Measurements from ENCODE around the gene LNX2. TPM values are rescaled to one million over a fixed set of nuclear protein-coding genes. Genes with fewer than 3 reads are reported as not detected.

The LNX2 gene
- total RNA-seq, 6 experiments from 2014 or later: 9.5 to 28.3 (median 19.6) TPM

DNA sequence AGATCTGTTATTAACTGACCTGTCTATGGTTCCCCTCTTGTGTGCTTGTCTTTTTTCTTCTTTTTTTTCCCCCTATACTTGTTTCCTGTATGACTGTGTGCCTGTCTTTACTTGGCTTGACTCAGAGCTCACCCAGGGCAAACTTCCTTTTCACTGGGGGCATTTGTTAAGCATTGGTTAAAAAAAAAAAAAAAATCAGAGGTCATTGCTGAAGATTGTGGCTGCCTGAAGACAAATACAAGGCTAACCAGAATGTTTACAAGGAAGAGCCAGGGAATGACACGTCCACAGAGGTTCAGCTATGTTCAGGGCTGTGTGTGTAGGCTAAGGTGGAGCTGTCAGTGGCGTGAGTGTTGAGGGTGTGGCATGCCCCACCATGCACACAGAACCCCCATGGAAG is 47.1 kb downstream of the LNX2 start:
- no peak for DNase-seq
- Histone ChIP-seq H3K9me3 (no peaks in the 10 kb centered on the region), H3K36me3 (peaks cover 0 to 11% (median 4%) of the 10 kb centered on the region in 4 donors), H3K4me3 (no peak overlapping the region), H3K4me1 (no peaks in the 10 kb centered on the region), H3K27me3 (no peaks in the 10 kb centered on the region), H3K27ac (no peak overlapping the region)
- WGBS (ENCODE audit: insufficient coverage, low coverage, low lambda C conversion rate, missing lambda C conversion rate): 71% methylated on average over 2 of the region's 2 CpGs
- TF ChIP-seq CTCF (IDR thresholded peaks at IDR 0.05) (no peak), POLR2A (IDR thresholded peaks at IDR 0.05) (no peak)
- peak in 2 of 4 donors; percentile 45 to 49 for ATAC-seq
- intact Hi-C loops (cut with DNase I): no loop called here

DNA sequence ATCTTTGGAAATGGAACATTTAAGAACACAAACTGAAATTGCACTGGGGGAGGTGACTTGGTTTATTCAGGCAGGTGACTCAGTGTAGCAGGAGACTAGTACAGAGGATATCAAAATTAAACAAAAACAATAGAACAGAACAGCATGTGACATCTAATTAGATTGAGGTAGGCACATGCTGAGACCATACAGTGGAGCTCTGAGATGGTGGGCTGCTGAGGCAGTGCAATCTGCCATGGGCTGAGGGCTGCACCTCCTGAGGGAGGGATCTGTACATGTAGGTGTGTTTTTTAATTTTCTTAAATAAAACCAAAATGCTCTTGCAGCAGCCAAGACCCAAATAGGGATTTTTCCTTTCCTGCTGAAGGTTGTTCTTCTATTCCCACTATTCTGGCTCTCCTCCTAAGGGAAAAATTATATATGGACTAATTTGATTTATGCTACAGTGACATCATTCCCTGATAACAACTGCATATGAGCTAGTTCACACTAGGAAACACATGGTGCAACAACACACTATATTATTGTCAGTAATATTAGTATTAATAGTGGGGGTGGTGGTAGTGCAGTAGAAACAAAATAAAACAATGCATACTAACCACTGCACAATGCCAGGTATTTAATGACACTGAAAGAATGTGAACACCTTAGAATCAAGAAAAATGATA is 48.0 kb downstream of the LNX2 start:
- intact Hi-C loops (cut with DNase I): no loop called here
- Histone ChIP-seq H3K4me1 (no peaks in the 10 kb centered on the region), H3K36me3 (peaks cover 0 to 17% (median 7%) of the 10 kb centered on the region in 4 donors), H3K27ac (no peak overlapping the region), H3K4me3 (no peak overlapping the region), H3K27me3 (no peaks in the 10 kb centered on the region), H3K9me3 (no peaks in the 10 kb centered on the region)
- DNase-seq: no peak
- TF ChIP-seq POLR2A (IDR thresholded peaks at IDR 0.05) (no peak), CTCF (IDR thresholded peaks at IDR 0.05) (no peak)
- ATAC-seq: no peak

DNA sequence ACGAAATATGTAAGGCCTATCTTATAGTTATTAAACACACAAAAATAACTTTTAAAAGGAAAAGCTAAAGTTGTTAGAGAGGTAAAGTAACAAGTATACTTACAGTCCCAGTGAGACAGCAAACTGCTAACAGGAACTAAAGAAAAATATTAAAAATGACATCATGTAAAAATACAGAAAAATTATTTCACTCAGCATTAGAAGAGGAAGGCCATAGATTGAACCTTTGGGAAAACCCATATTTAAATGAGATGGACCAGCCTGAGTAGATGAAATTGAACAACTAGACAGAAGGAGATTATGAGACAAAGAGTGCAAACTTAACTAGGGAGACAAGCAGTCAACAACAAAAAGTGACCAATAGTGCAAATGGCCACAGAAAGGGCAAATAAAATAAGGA is 49.4 kb downstream of the LNX2 start:
- TF ChIP-seq POLR2A (IDR thresholded peaks at IDR 0.05) (no peak), CTCF (IDR thresholded peaks at IDR 0.05) (no peak)
- Histone ChIP-seq H3K4me1 (no peaks in the 10 kb centered on the region), H3K27ac (no peak overlapping the region), H3K4me3 (no peak overlapping the region), H3K9me3 (no peaks in the 10 kb centered on the region), H3K27me3 (no peaks in the 10 kb centered on the region), H3K36me3 (peaks cover 0 to 32% (median 12%) of the 10 kb centered on the region in 4 donors)
- 100% methylated on average over 1 of the region's 1 CpG for WGBS (ENCODE audit: insufficient coverage, low coverage, low lambda C conversion rate, missing lambda C conversion rate)
- intact Hi-C loops (cut with DNase I): no loop called here
- ATAC-seq (no peak), DNase-seq (no peak)

DNA sequence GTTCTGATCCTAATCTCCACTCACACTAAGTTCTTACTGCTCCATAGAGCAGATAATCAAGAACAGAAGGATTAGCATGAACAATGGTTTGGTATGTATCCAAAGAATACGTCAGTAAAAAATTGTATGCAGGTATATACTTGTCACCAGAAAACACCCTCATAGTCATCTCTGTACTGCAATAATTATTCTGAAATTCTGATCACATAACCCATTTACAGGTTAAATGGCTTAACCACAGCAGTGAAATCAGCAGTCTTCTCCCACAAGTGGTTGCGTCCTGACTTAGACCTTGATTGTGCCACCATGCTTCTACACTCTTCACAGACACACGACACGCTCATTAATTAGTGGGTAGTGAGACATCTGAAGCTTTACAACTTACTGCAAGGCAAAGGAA is 50.9 kb downstream of the LNX2 start:
- H3K27me3 ChIP-seq: no peaks in the 10 kb centered on the region
- H3K36me3 ChIP-seq: peaks cover 0 to 33% (median 12%) of the 10 kb centered on the region in 4 donors
- no peak for TF ChIP-seq POLR2A (IDR thresholded peaks at IDR 0.05)
- no peak for TF ChIP-seq CTCF (IDR thresholded peaks at IDR 0.05)
- ATAC-seq (no peak), DNase-seq (no peak)
- intact Hi-C loops (cut with DNase I): no loop called here
- no peak overlapping the region for H3K4me3 ChIP-seq
- WGBS (ENCODE audit: insufficient coverage, low coverage, low lambda C conversion rate, missing lambda C conversion rate): 88% methylated on average over 4 of the region's 4 CpGs
- no peaks in the 10 kb centered on the region for H3K4me1 ChIP-seq
- no peak overlapping the region for H3K27ac ChIP-seq
- H3K9me3 ChIP-seq: no peaks in the 10 kb centered on the region

- Histone ChIP-seq H3K4me3 (no peak overlapping the region), H3K4me1 (no peaks in the 10 kb centered on the region), H3K9me3 (no peaks in the 10 kb centered on the region), H3K27me3 (no peaks in the 10 kb centered on the region), H3K27ac (no peak overlapping the region), H3K36me3 (peaks cover 0 to 33% (median 16%) of the 10 kb centered on the region in 4 donors)
- ATAC-seq (no peak), DNase-seq (no peak)
- intact Hi-C loops (cut with DNase I): no loop called here
- no peak for TF ChIP-seq POLR2A (IDR thresholded peaks at IDR 0.05)
- TF ChIP-seq CTCF (IDR thresholded peaks at IDR 0.05): no peak
- WGBS (ENCODE audit: insufficient coverage, low coverage, low lambda C conversion rate, missing lambda C conversion rate): 68% methylated on average over 3 of the region's 3 CpGs
These were observed 54.5 kb downstream of the LNX2 start for GRCh38 chr13:27565818-27566217.
